Measurements from ENCODE around the gene DNASE1.

GRCh38 chr16:3687792-3688191, 33.3 kb downstream of the DNASE1 start:
- no peak for TF ChIP-seq CTCF (IDR thresholded peaks at IDR 0.05; ENCODE audit: low read depth, low read length)
- TF ChIP-seq EZH2phosphoT487 (IDR thresholded peaks at IDR 0.05; ENCODE audit: low read depth): no peak
